Neural progenitor cell (in vitro differentiated cells): ENCODE data around the gene TGFB1I1.

Source experiments
- CTCF ChIP-seq: fragments of 200-600 bp; sonication (generic); IDR thresholded peaks from 2 replicates; pipeline ENCODE4 v1.5.1; 2017; ENCODE audit warnings: antibody characterized with exemption, mild to moderate bottlenecking
- EZH2 ChIP-seq: fragments of 200-600 bp; sonication (generic); IDR thresholded peaks from 2 replicates; pipeline ENCODE4 v1.6.1; 2017; ENCODE audit warnings: antibody characterized with exemption, mild to moderate bottlenecking, moderate library complexity
- EZH2phosphoT487 ChIP-seq: fragments of 200-600 bp; sonication (generic); IDR thresholded peaks from 2 replicates; pipeline ENCODE4 v1.6.1; 2017; ENCODE audit warnings: antibody characterized with exemption

- TF ChIP-seq CTCF (no peak), EZH2phosphoT487 (no peak), EZH2 (no peak)
Observed at GRCh38 chr16:31504159-31504558, 32.2 kb downstream of the TGFB1I1 start.
